Measurements from ENCODE around the gene LIM2. TPM values are rescaled to one million over a fixed set of nuclear protein-coding genes. Genes with fewer than 3 reads are reported as not detected.

The LIM2 gene
- total RNA-seq, 1 experiment from 2014 or later: not detected

DNA sequence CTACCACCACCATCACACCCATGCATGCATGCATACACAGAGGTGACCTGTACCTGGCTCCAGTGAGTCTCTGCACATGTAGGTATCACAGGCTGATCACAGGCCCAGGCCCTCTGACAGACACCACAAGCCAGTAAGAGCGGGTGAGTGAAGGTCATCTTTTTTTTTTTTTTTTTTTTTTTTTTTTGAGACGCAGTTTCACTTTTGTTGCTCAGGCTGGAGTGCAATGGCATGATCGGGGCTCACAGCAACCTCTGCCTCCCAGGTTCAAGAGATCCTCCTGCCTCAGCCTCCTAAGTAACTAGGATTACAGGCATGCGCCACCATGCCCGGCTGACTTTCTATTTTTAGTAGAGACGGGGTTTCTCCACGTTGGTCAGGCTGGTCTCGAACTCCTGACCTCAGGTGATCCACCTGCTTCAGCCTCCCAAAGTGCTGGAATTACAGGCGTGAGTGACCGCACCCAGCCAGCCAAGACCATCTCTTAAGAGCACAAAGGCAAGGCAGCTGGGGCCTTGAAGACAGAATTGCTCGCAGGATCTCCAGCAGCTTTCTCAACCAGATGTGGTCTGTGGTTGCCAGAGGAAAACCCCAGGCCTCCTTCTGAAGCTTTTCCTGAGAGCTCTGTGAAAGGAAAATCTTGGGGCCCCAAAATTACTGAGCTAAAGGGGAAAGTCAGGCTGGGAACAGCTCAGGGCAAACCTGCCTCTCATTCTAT, 12.1 kb downstream of the LIM2 start:
- Mint-ChIP-seq H3K4me3 (ENCODE audit: low read depth, unreplicated experiment) (no peak overlapping the region), H3K27ac (ENCODE audit: unreplicated experiment) (no peak overlapping the region), H3K4me1 (ENCODE audit: low read depth, unreplicated experiment) (no peaks in the 10 kb centered on the region), H3K9me3 (ENCODE audit: low read depth, unreplicated experiment) (no peaks in the 10 kb centered on the region), H3K27me3 (ENCODE audit: unreplicated experiment) (peaks cover 40% of the 10 kb centered on the region), H3K36me3 (ENCODE audit: insufficient read depth, unreplicated experiment) (peaks cover 1% of the 10 kb centered on the region)
- BruUV-seq (replicated peaks): no TSS peak
- intact Hi-C loops (cut with micrococcal nuclease; ENCODE audit: unreplicated experiment): no loop called here
- no peak for DNase-seq
- TF ChIP-seq, protein P1, sequence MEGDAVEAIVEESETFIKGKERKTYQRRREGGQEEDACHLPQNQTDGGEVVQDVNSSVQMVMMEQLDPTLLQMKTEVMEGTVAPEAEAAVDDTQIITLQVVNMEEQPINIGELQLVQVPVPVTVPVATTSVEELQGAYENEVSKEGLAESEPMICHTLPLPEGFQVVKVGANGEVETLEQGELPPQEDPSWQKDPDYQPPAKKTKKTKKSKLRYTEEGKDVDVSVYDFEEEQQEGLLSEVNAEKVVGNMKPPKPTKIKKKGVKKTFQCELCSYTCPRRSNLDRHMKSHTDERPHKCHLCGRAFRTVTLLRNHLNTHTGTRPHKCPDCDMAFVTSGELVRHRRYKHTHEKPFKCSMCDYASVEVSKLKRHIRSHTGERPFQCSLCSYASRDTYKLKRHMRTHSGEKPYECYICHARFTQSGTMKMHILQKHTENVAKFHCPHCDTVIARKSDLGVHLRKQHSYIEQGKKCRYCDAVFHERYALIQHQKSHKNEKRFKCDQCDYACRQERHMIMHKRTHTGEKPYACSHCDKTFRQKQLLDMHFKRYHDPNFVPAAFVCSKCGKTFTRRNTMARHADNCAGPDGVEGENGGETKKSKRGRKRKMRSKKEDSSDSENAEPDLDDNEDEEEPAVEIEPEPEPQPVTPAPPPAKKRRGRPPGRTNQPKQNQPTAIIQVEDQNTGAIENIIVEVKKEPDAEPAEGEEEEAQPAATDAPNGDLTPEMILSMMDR (IDR thresholded peaks at IDR 0.05; ENCODE audit: unreplicated experiment): no peak
- CTCF ChIA-PET: interaction anchor here (0.7 kb wide), 1 partner anchor 19 kb away, joined by 3 read pairs; no protein-coding TSS in a partner anchor

DNA sequence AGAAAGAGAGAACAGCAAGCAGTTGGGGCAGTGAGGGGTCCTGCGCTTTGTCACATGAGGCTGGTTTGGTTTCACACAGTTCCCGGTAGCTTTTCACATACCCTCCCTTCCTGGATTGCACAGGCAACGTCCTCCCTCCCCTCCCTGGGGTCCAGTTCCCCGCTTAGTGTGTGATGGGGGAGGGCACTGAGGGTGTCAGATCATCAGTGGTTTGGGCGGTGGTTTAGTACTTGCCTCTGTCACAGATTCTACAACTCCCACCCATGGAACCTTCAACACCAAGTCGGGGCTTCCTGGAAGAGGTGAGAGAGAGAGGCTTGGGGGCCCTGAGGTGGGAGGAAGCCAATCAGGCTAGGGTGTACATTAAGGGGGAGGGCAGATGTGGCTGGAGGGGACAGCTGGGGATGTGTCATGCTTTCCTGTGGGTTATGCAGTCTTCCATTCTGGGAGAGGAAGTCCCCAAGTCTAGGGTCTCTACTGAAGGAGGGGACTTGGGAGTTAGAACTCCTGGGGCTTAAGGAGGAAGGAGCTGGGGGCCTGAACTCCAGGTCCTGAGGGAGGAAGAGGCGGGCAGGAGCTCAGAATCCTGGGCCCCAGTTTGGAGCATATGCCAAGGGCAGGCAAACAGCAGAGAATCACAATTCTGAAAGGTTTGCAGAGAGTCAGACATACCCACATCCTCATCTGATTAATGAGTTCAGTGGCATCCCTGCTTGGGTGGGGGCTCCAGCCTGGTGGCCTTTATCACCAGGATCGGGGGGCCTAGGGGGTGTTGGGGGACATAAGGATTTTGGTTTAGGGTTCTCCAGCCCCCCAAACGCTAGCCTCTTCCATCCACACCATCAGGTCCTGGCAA, 14.9 kb downstream of the LIM2 start, which contains the start of gene NKG7:
TSS of gene NKG7 (minus strand) at position 6 of the 856 bp plus-strand sequence. CDS start 119 bp downstream, outside the sequence.
- TF ChIP-seq, protein P1 (IDR thresholded peaks at IDR 0.05; ENCODE audit: unreplicated experiment): no peak
- H3K4me1 Mint-ChIP-seq (ENCODE audit: low read depth, unreplicated experiment): no peaks in the 10 kb centered on the region
- CTCF ChIA-PET: no interaction called here
- no peak within 1 kb of the TSS for H3K4me3 Mint-ChIP-seq (ENCODE audit: low read depth, unreplicated experiment)
- no peak for DNase-seq
- peaks cover 51% of the 10 kb centered on the region for H3K27me3 Mint-ChIP-seq (ENCODE audit: unreplicated experiment)
- no peaks in the 10 kb centered on the region for H3K9me3 Mint-ChIP-seq (ENCODE audit: low read depth, unreplicated experiment)
- intact Hi-C loops (cut with micrococcal nuclease; ENCODE audit: unreplicated experiment): no loop called here
- no peak within 1 kb of the TSS for H3K27ac Mint-ChIP-seq (ENCODE audit: unreplicated experiment)
- peaks cover 16% of the 10 kb centered on the region for H3K36me3 Mint-ChIP-seq (ENCODE audit: insufficient read depth, unreplicated experiment)
- BruUV-seq (replicated peaks): no TSS peak

DNA sequence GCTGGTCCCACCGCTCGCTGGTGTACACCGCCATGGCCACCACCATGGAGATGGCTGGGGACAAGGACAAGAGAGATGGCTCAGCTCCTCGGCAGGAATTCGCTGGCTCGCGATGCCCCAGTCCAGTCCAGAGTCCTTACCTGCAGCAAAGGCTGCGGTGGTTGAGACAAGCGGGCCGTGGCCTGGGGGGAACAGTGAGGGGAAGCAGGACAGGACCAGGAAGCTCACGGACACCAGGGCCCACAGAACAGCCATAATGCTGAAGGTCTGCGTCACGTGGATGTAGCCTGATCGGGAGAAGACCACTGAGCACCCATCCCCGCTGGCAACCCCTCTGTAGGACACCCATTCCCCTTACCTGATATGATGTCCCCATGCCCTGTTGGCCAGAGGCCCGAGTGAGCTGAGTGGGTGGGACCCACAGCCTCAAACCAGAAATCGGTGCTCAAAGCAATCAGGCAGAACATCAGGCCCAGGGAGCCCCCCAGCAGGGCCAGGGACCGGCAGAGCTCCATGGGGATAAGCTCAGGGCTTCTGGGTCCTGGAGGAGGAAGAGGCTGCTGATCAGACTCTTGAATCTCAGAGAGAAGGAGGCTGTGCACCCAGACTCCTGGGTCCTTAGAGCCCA, 15.6 kb downstream of the LIM2 start:
- Mint-ChIP-seq H3K27me3 (ENCODE audit: unreplicated experiment) (peaks cover 51% of the 10 kb centered on the region), H3K9me3 (ENCODE audit: low read depth, unreplicated experiment) (no peaks in the 10 kb centered on the region), H3K4me3 (ENCODE audit: low read depth, unreplicated experiment) (no peak overlapping the region), H3K36me3 (ENCODE audit: insufficient read depth, unreplicated experiment) (peaks cover 24% of the 10 kb centered on the region), H3K27ac (ENCODE audit: unreplicated experiment) (no peak overlapping the region), H3K4me1 (ENCODE audit: low read depth, unreplicated experiment) (no peaks in the 10 kb centered on the region)
- no peak for DNase-seq
- BruUV-seq (replicated peaks): no TSS peak
- CTCF ChIA-PET: no interaction called here
- intact Hi-C loops (cut with micrococcal nuclease; ENCODE audit: unreplicated experiment): no loop called here
- TF ChIP-seq, protein P1 (IDR thresholded peaks at IDR 0.05; ENCODE audit: unreplicated experiment): no peak

DNA sequence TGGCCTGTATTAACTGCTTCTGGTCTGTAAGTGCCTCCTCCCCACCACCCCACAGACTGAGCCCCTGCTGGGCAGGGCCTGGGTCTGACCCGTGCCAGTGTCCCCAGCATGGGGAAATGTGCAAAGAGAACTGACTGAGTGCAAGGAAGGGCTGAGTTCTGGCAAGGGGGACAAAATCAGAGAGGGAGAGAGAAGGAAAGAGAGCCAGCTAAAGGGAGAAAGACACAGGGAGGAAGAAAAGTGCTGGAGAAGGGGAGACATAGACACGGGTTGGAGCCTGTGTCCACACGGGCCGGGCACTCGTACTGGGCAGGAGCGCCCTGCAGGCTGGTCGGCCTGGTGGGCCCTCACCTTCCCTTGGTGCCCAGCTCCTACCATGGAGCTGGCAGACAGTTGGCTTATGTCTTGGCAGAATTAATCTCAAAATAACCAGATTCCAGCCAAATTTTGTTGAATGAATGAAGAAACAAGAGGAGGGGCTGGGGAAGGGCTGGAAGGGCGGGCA, 16.5 kb downstream of the LIM2 start:
- CTCF ChIA-PET: interaction anchor here (0.7 kb wide), 1 partner anchor 13 kb away, joined by 9 read pairs; no protein-coding TSS in a partner anchor
- Mint-ChIP-seq H3K4me1 (ENCODE audit: low read depth, unreplicated experiment) (no peaks in the 10 kb centered on the region), H3K27me3 (ENCODE audit: unreplicated experiment) (peaks cover 51% of the 10 kb centered on the region), H3K36me3 (ENCODE audit: insufficient read depth, unreplicated experiment) (peaks cover 33% of the 10 kb centered on the region), H3K9me3 (ENCODE audit: low read depth, unreplicated experiment) (no peaks in the 10 kb centered on the region), H3K4me3 (ENCODE audit: low read depth, unreplicated experiment) (no peak overlapping the region), H3K27ac (ENCODE audit: unreplicated experiment) (no peak overlapping the region)
- DNase-seq: no peak
- intact Hi-C loops (cut with micrococcal nuclease; ENCODE audit: unreplicated experiment): no loop called here
- BruUV-seq (replicated peaks): no TSS peak
- TF ChIP-seq, protein P1 (IDR thresholded peaks at IDR 0.05; ENCODE audit: unreplicated experiment): no peak

All from Calu3 (cell line).